ENCODE measurements around the gene KIAA0753. TPM values are rescaled to one million over a fixed set of nuclear protein-coding genes. Genes with fewer than 3 reads are reported as not detected.

The KIAA0753 gene
- total and polyA plus RNA-seq, 9 donors: 12.1 to 32.3 (median 19.2) TPM

- no peak overlapping the region for H3K27ac ChIP-seq
- DNase-seq: no peak
- no peaks in the 10 kb centered on the region for H3K9me3 ChIP-seq
- H3K27me3 ChIP-seq: no peaks in the 10 kb centered on the region
- WGBS, 3 donors: 44 to 53% (median 51%) methylated on average over 16 of the region's 16 CpGs
- intact Hi-C loops (cut with DNase I): loop anchor here in 1 of 4 donors (10.0 kb wide), 1 partner anchor 158 kb away; the partner anchor contains the start of gene TEKT1
- H3K4me1 ChIP-seq (ENCODE audit: insufficient read depth): no peaks in the 10 kb centered on the region
- no peak overlapping the region for H3K4me3 ChIP-seq
- no peaks in the 10 kb centered on the region for H3K36me3 ChIP-seq
- TF ChIP-seq EP300 (IDR thresholded peaks at IDR 0.05) (no peak), CTCF (IDR thresholded peaks at IDR 0.05) (no peak), POLR2A (IDR thresholded peaks at IDR 0.05) (no peak)
These were observed 36.8 kb upstream of the KIAA0753 start for GRCh38 chr17:6677158-6677831.

GRCh38 chr17:6676802-6677157 is 36.3 kb upstream of the KIAA0753 start:
- H3K27me3 ChIP-seq: no peaks in the 10 kb centered on the region

GRCh38 chr17:6675201-6675825 is 34.8 kb upstream of the KIAA0753 start:
- H3K4me3 ChIP-seq: no peak overlapping the region
- H3K27ac ChIP-seq: no peak overlapping the region
- 65 to 76% (median 74%) methylated on average over 11 of the region's 11 CpGs for WGBS, 3 donors
- H3K4me1 ChIP-seq (ENCODE audit: insufficient read depth): no peaks in the 10 kb centered on the region
- no peak for DNase-seq
- TF ChIP-seq CTCF (IDR thresholded peaks at IDR 0.05) (no peak), POLR2A (IDR thresholded peaks at IDR 0.05) (no peak), EP300 (IDR thresholded peaks at IDR 0.05) (no peak)
- no peaks in the 10 kb centered on the region for H3K9me3 ChIP-seq
- intact Hi-C loops (cut with DNase I): loop anchor here in 1 of 4 donors (10.0 kb wide), 1 partner anchor 159 kb away; the partner anchor contains the start of gene TEKT1
- no peaks in the 10 kb centered on the region for H3K36me3 ChIP-seq
- H3K27me3 ChIP-seq: no peaks in the 10 kb centered on the region

More at GRCh38 chr17:6676802-6677157, 36.3 kb upstream of the KIAA0753 start:
- Histone ChIP-seq H3K9me3 (no peaks in the 10 kb centered on the region), H3K36me3 (no peaks in the 10 kb centered on the region), H3K27ac (no peak overlapping the region), H3K4me3 (no peak overlapping the region), H3K4me1 (ENCODE audit: insufficient read depth) (no peaks in the 10 kb centered on the region)
- DNase-seq: no peak
- TF ChIP-seq EP300 (IDR thresholded peaks at IDR 0.05): no peak
- no peak for TF ChIP-seq POLR2A (IDR thresholded peaks at IDR 0.05)
- intact Hi-C loops (cut with DNase I): loop anchor here in 1 of 4 donors (10.0 kb wide), 1 partner anchor 158 kb away; the partner anchor contains the start of gene TEKT1
- 62 to 74% (median 73%) methylated on average over 6 of the region's 6 CpGs for WGBS, 3 donors

- no peak overlapping the region for H3K4me3 ChIP-seq
- no peaks in the 10 kb centered on the region for H3K36me3 ChIP-seq
- H3K4me1 ChIP-seq (ENCODE audit: insufficient read depth): no peaks in the 10 kb centered on the region
- 90 to 94% (median 93%) methylated on average over 13 of the region's 13 CpGs for WGBS, 3 donors
- H3K27me3 ChIP-seq: no peaks in the 10 kb centered on the region
- no peak for DNase-seq
- no peak overlapping the region for H3K27ac ChIP-seq
- intact Hi-C loops (cut with DNase I): loop anchor here in 1 of 4 donors (10.0 kb wide), 1 partner anchor 160 kb away; the partner anchor contains the start of gene TEKT1
- no peak for TF ChIP-seq CTCF (IDR thresholded peaks at IDR 0.05)
- no peak for TF ChIP-seq EP300 (IDR thresholded peaks at IDR 0.05)
- no peak for TF ChIP-seq POLR2A (IDR thresholded peaks at IDR 0.05)
- no peaks in the 10 kb centered on the region for H3K9me3 ChIP-seq
These were observed 34.1 kb upstream of the KIAA0753 start for GRCh38 chr17:6674586-6674985.
